GM21528 (cell line): ENCODE results near the gene CARD9.
"Not testable (repeated sequence)": the region's sequence is repeated elsewhere in the genome, so short reads cannot be mapped to it uniquely, and the experiment has no call there.

Experiments
- ATAC-seq: cut with Tn5 transposase; IDR thresholded peaks from one replicate; pipeline ENCODE4 v1.9.1; 2021; ENCODE audit warnings: mild to moderate bottlenecking, moderate library complexity; ENCODE audit not compliant: unreplicated experiment, low FRiP score

Gene CARD9

GRCh38 chr9:136326761-136327303 lies 46.6 kb downstream of the CARD9 start:
- no peak for ATAC-seq

- no peak for ATAC-seq
These were observed 47.3 kb downstream of the CARD9 start for GRCh38 chr9:136326061-136326760.

GRCh38 chr9:136325358-136325757 lies 48.1 kb downstream of the CARD9 start:
- ATAC-seq: no peak

GRCh38 chr9:136324501-136325300 lies 48.8 kb downstream of the CARD9 start:
- no peak for ATAC-seq

GRCh38 chr9:136323371-136323789 lies 50.1 kb downstream of the CARD9 start:
- ATAC-seq: no peak

GRCh38 chr9:136322756-136323330 lies 50.6 kb downstream of the CARD9 start:
- ATAC-seq: no peak

GRCh38 chr9:136321561-136321960 lies 51.9 kb downstream of the CARD9 start:
- ATAC-seq: no peak

- ATAC-seq: not testable (repeated sequence)
These were observed 52.5 kb downstream of the CARD9 start for GRCh38 chr9:136320972-136321371.

GRCh38 chr9:136319955-136320354 lies 53.5 kb downstream of the CARD9 start:
- not testable (repeated sequence) for ATAC-seq

- ATAC-seq: not testable (repeated sequence)
These were observed 54.2 kb downstream of the CARD9 start for GRCh38 chr9:136319244-136319643.

GRCh38 chr9:136318776-136319241 lies 54.7 kb downstream of the CARD9 start:
- no peak for ATAC-seq

GRCh38 chr9:136318111-136318775 lies 55.2 kb downstream of the CARD9 start:
- no peak for ATAC-seq

GRCh38 chr9:136317695-136318094 lies 55.8 kb downstream of the CARD9 start:
- ATAC-seq: no peak

GRCh38 chr9:136316896-136317676 lies 56.4 kb downstream of the CARD9 start:
- ATAC-seq: no peak

GRCh38 chr9:136316271-136316751 lies 57.2 kb downstream of the CARD9 start:
- no peak for ATAC-seq

GRCh38 chr9:136314944-136315343 lies 58.5 kb downstream of the CARD9 start:
- no peak for ATAC-seq

GRCh38 chr9:136314056-136314416 lies 59.4 kb downstream of the CARD9 start:
- no peak for ATAC-seq
